ENCODE measurements around the gene SPAG17. TPM values are rescaled to one million over a fixed set of nuclear protein-coding genes. Genes with fewer than 3 reads are reported as not detected.

Gene SPAG17
- not detected in 5 replicates for total RNA-seq (2022; extraction: Qiagen RNA extraction)

DNA sequence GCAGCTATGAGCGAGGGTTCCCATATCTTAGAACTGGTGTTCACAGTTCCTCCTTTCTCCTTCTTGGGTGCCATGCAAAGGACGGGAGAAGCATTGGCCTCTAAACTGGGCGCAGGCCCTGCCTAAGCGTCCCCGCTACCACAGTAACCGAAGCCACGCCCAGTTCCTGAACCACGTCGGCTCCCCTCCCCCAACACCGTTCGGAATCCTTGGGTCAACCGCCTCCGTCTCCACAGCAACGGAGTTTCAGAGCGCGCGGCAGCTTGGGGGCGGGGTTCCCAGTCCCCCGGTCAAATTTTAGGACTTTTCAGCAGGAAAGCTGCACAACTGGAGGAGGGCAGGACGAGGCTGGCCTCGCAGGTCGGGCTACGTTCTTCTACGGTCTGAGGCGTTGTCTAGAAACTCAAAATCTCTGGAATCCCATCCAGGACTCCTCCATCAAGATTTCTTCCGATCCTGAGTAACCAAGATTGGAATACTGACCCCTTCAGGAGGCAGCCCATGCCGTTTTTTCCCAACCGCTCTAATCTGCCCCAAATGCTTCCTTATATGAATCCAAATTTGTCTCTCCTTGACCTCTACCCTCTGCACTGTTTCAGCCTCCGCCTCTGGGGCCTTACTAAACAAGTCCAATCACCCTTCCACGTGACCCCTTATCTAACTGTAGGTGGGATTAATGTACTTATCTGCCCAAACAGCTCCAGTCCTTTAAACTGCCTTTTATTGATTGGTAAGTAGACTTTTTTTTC lies at the start of gene SPAG17:
SPAG17 (minus strand) TSS at position 145 of the 749 bp plus-strand sequence; CDS start at position 74, 71 bp downstream.

DNA sequence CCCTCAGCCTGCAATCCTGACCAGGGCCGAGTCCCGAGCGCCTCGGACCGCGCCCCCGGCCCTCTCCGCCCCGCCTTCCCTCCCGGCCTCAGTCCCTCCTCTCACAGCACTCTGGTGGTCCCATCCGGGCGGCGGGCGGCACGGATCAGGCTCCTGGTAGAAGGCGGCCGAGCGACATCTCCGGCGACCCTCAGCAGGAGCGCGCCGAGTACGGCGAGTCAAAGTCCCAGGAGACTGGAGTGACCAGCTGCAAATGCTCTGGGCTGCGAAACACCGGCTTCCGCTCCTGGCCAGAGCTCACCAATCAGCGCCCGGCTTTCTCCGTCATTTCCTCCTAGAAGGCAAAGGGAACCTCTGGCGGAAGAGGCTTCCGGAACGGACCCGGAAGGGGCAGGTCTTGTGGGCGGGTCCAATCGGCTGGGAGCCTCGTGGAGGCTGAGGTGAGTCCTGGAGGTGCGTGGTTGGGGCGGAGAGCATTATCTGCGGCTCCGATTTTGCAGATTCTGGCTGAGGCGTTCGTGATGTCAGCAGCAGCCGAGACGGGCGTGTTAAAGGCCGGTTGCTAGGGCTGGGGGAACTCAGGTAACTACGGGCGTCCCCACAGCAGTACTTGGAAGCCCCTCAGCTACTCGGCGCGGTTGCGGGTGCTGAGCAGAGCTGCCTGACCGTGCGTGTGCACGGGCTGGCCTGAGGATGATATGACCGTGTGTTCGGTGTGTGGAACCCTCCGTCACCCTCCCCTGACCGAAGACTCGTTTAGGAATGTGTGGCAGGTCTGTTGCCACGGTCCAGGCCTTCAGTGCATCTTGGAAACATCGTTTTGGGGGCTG lies 255.5 kb downstream of the SPAG17 start, which contains the start of the genes GDAP2 and WDR3:
GDAP2 (minus strand) TSS at position 279 of the 830 bp plus-strand sequence. CDS start 9,264 bp downstream, outside the sequence.
WDR3 (plus strand) TSS at position 397 of the 830 bp plus-strand sequence. CDS start 3,581 bp downstream, outside the sequence.

